WTC11 (cell line): Measurements from ENCODE around the gene ADIPOR1. TPM values are rescaled to one million over a fixed set of nuclear protein-coding genes. Genes with fewer than 3 reads are reported as not detected.
A peak's percentile ranks its signal among the peaks of the same experiment; 100 is the strongest.

ENCODE experiments used
- ATF1 ChIP-seq: sonication (generic); formaldehyde crosslinking; IDR thresholded peaks from 2 replicates; pipeline ENCODE4 v1.8.1; 2023; ENCODE audit warnings: mild to moderate bottlenecking, moderate library complexity, missing genetic modification reagents
- CREB1 ChIP-seq: sonication (generic); formaldehyde crosslinking; IDR thresholded peaks from 2 replicates; pipeline ENCODE4 v1.8.0; 2023; ENCODE audit warnings: mild to moderate bottlenecking, missing genetic modification reagents
- CREM ChIP-seq: sonication (generic); formaldehyde crosslinking; IDR thresholded peaks from 2 replicates; pipeline ENCODE4 v1.8.1; 2022; ENCODE audit warnings: mild to moderate bottlenecking, missing genetic modification reagents, moderate library complexity
- ERG ChIP-seq: fragments of 250-450 bp; sonication (Bioruptor Pico); IDR thresholded peaks from 2 replicates; pipeline ENCODE4 v1.8.0; 2021; ENCODE audit warnings: mild to moderate bottlenecking
- ETV6 ChIP-seq: sonication (generic); formaldehyde crosslinking; IDR thresholded peaks from 2 replicates; pipeline ENCODE4 v1.8.1; 2022; ENCODE audit warnings: mild to moderate bottlenecking, missing genetic modification reagents
- GTF2I ChIP-seq: fragments of 250-450 bp; sonication (Bioruptor Pico); conservative IDR thresholded peaks from 2 replicates; pipeline ENCODE4 v1.4.0; 2021; ENCODE audit warnings: mild to moderate bottlenecking
- HMGA2 ChIP-seq: fragments of 250-450 bp; sonication (Bioruptor Pico); IDR thresholded peaks from 2 replicates; pipeline ENCODE4 v1.4.0; 2021; ENCODE audit warnings: mild to moderate bottlenecking, moderate library complexity
- HMGXB4 ChIP-seq: sonication (generic); formaldehyde crosslinking; IDR thresholded peaks from 2 replicates; pipeline ENCODE4 v1.8.1; 2023; ENCODE audit warnings: mild to moderate bottlenecking, moderate library complexity, missing genetic modification reagents
- IRF2 ChIP-seq: sonication (generic); formaldehyde crosslinking; IDR thresholded peaks from 2 replicates; pipeline ENCODE4 v1.8.0; 2022; ENCODE audit warnings: low read depth, missing genetic modification reagents, borderline replicate concordance
- JAZF1 ChIP-seq: fragments of 250-450 bp; sonication (Bioruptor Pico); IDR thresholded peaks from 2 replicates; pipeline ENCODE4 v1.9.0; 2021; ENCODE audit warnings: moderate library complexity, mild to moderate bottlenecking, inconsistent platforms
- JUN ChIP-seq: sonication (generic); formaldehyde crosslinking; IDR thresholded peaks from 2 replicates; pipeline ENCODE4 v1.8.0; 2023; ENCODE audit warnings: mild to moderate bottlenecking, missing genetic modification reagents
- PREB ChIP-seq: sonication (generic); formaldehyde crosslinking; IDR thresholded peaks from 2 replicates; pipeline ENCODE4 v1.8.1; 2022; ENCODE audit warnings: mild to moderate bottlenecking, missing genetic modification reagents, moderate library complexity, borderline replicate concordance
- SP1 ChIP-seq: sonication (generic); formaldehyde crosslinking; conservative IDR thresholded peaks from 2 replicates; pipeline ENCODE4 v1.8.1; 2022; ENCODE audit warnings: missing genetic modification reagents
- STAT6 ChIP-seq: sonication (generic); formaldehyde crosslinking; conservative IDR thresholded peaks from 2 replicates; pipeline ENCODE4 v1.8.1; 2023; ENCODE audit warnings: mild to moderate bottlenecking, low read depth, missing genetic modification reagents, moderate library complexity
- TP53 ChIP-seq: sonication (generic); formaldehyde crosslinking; IDR thresholded peaks from 2 replicates; pipeline ENCODE4 v1.8.1; 2023; ENCODE audit warnings: mild to moderate bottlenecking, missing genetic modification reagents
- ZBTB43 ChIP-seq: sonication (generic); formaldehyde crosslinking; IDR thresholded peaks from 2 replicates; pipeline ENCODE4 v1.8.1; 2023; ENCODE audit warnings: mild to moderate bottlenecking, missing genetic modification reagents
- ZSCAN18 ChIP-seq: fragments of 250-450 bp; sonication (Bioruptor Pico); IDR thresholded peaks from 2 replicates; pipeline ENCODE4 v2.1.2; 2022; ENCODE audit warnings: mild to moderate bottlenecking, moderate library complexity
- total RNA-seq: library from RNA; stranded (reverse); gene quantifications from 3 replicates; pipeline ENCODE4 v1.2.3, GENCODE V29; 2021
- TF ChIP-seq, protein P1 (sequence below): fragments of 250-450 bp; sonication (Bioruptor Pico); IDR thresholded peaks from 2 replicates; pipeline ENCODE4 v1.9.0; 2021; ENCODE audit warnings: mild to moderate bottlenecking, borderline replicate concordance
- TF ChIP-seq, protein P2 (sequence below): sonication (generic); formaldehyde crosslinking; IDR thresholded peaks from 2 replicates; pipeline ENCODE4 v1.8.0; 2023; ENCODE audit warnings: mild to moderate bottlenecking, missing genetic modification reagents

ADIPOR1 gene
- total RNA-seq, 1 experiment from 2014 or later = 72.6 TPM

GRCh38 chr1:202926581-202927491 is 31.3 kb downstream of the ADIPOR1 start, which contains the start of gene KLHL12 (continued):
- no peak for TF ChIP-seq PREB (CRISPR knock-in tag)
- peak; percentile 97 for TF ChIP-seq ETV6 (CRISPR knock-in tag)
- TF ChIP-seq ATF1 = no peak
- no peak for TF ChIP-seq ZBTB43 (CRISPR knock-in tag)
- TF ChIP-seq JAZF1 (CRISPR knock-in tag) = no peak
- no peak for TF ChIP-seq IRF2 (CRISPR knock-in tag)
- TF ChIP-seq HMGA2 (CRISPR knock-in tag) = no peak
- TF ChIP-seq, protein P1, sequence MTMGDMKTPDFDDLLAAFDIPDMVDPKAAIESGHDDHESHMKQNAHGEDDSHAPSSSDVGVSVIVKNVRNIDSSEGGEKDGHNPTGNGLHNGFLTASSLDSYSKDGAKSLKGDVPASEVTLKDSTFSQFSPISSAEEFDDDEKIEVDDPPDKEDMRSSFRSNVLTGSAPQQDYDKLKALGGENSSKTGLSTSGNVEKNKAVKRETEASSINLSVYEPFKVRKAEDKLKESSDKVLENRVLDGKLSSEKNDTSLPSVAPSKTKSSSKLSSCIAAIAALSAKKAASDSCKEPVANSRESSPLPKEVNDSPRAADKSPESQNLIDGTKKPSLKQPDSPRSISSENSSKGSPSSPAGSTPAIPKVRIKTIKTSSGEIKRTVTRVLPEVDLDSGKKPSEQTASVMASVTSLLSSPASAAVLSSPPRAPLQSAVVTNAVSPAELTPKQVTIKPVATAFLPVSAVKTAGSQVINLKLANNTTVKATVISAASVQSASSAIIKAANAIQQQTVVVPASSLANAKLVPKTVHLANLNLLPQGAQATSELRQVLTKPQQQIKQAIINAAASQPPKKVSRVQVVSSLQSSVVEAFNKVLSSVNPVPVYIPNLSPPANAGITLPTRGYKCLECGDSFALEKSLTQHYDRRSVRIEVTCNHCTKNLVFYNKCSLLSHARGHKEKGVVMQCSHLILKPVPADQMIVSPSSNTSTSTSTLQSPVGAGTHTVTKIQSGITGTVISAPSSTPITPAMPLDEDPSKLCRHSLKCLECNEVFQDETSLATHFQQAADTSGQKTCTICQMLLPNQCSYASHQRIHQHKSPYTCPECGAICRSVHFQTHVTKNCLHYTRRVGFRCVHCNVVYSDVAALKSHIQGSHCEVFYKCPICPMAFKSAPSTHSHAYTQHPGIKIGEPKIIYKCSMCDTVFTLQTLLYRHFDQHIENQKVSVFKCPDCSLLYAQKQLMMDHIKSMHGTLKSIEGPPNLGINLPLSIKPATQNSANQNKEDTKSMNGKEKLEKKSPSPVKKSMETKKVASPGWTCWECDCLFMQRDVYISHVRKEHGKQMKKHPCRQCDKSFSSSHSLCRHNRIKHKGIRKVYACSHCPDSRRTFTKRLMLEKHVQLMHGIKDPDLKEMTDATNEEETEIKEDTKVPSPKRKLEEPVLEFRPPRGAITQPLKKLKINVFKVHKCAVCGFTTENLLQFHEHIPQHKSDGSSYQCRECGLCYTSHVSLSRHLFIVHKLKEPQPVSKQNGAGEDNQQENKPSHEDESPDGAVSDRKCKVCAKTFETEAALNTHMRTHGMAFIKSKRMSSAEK (CRISPR knock-in tag) = no peak
- TF ChIP-seq STAT6 (CRISPR knock-in tag) = no peak
- TF ChIP-seq SP1 (CRISPR knock-in tag) = peak; percentile 83
- TF ChIP-seq, protein P2, sequence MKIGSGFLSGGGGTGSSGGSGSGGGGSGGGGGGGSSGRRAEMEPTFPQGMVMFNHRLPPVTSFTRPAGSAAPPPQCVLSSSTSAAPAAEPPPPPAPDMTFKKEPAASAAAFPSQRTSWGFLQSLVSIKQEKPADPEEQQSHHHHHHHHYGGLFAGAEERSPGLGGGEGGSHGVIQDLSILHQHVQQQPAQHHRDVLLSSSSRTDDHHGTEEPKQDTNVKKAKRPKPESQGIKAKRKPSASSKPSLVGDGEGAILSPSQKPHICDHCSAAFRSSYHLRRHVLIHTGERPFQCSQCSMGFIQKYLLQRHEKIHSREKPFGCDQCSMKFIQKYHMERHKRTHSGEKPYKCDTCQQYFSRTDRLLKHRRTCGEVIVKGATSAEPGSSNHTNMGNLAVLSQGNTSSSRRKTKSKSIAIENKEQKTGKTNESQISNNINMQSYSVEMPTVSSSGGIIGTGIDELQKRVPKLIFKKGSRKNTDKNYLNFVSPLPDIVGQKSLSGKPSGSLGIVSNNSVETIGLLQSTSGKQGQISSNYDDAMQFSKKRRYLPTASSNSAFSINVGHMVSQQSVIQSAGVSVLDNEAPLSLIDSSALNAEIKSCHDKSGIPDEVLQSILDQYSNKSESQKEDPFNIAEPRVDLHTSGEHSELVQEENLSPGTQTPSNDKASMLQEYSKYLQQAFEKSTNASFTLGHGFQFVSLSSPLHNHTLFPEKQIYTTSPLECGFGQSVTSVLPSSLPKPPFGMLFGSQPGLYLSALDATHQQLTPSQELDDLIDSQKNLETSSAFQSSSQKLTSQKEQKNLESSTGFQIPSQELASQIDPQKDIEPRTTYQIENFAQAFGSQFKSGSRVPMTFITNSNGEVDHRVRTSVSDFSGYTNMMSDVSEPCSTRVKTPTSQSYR (CRISPR knock-in tag) = peak; percentile 91
- TF ChIP-seq CREM (CRISPR knock-in tag) = peak; percentile 96
- 0 out of 2 replicates have a peak, but pooled peaks have one; percentile 51 for TF ChIP-seq CREB1
- TF ChIP-seq JUN (CRISPR knock-in tag) = no peak
- TF ChIP-seq GTF2I (CRISPR knock-in tag) = no peak
- peak; percentile 96 for TF ChIP-seq ZSCAN18
- TF ChIP-seq ERG = peak; percentile 78; the same call in 1 of the 2 replicates
- no peak for TF ChIP-seq TP53 (CRISPR knock-in tag)
- peak; percentile 94 for TF ChIP-seq HMGXB4 (CRISPR knock-in tag)
